Small intestine (tissue), 7 donors: ENCODE data around the gene FSIP1. TPM values are rescaled to one million over a fixed set of nuclear protein-coding genes. Genes with fewer than 3 reads are reported as not detected.
A peak's percentile ranks its signal among the peaks of the same experiment; 100 is the strongest.

ENCODE experiments used
- DNase-seq, 2 donors: peaks; one replicate each; pipeline versions ENCODE4 v3.0.0 to v3.0.0-alpha.2; 2013
- FAIRE-seq: peaks from 2 replicates; lab custom pipeline; 2012; peaks lifted over from hg19 to GRCh38; lab: Jason Lieb, UNC
- H3K27ac ChIP-seq, 3 donors: one replicate each; pipeline ENCODE4 v1.5.1; 2013; ENCODE audit warnings: low read length in 2 of 3, mild to moderate bottlenecking in 2 of 3, control low read depth in 1 of 3, inconsistent platforms in 1 of 3, low read depth in 1 of 3, moderate library complexity in 1 of 3
- H3K27me3 ChIP-seq, 3 donors: one replicate each; pipeline ENCODE4 v1.6.1; 2013; ENCODE audit warnings: low read length in 3 of 3, inconsistent platforms in 1 of 3; ENCODE audit not compliant: control insufficient read depth in 3 of 3, insufficient read depth in 3 of 3
- H3K36me3 ChIP-seq, 3 donors: one replicate each; pipeline ENCODE4 v1.6.1; 2013; ENCODE audit warnings: low read length in 3 of 3, inconsistent platforms in 1 of 3, low read depth in 1 of 3, mild to moderate bottlenecking in 1 of 3, moderate library complexity in 1 of 3; ENCODE audit not compliant: control insufficient read depth in 3 of 3, insufficient read depth in 2 of 3
- H3K4me1 ChIP-seq, 3 donors: one replicate each; pipeline ENCODE4 v1.6.1; 2013; ENCODE audit warnings: low read length in 2 of 3, inconsistent platforms in 1 of 3, low read depth in 1 of 3, mild to moderate bottlenecking in 1 of 3, moderate library complexity in 1 of 3; ENCODE audit not compliant: control insufficient read depth in 3 of 3, insufficient read depth in 2 of 3
- H3K4me3 ChIP-seq, 3 donors: one replicate each; pipeline ENCODE4 v1.5.1; 2013; ENCODE audit warnings: low read length in 3 of 3, control low read depth in 1 of 3, inconsistent platforms in 1 of 3, low read depth in 1 of 3, mild to moderate bottlenecking in 1 of 3, moderate library complexity in 1 of 3
- H3K9me3 ChIP-seq, 2 donors: one replicate each; pipeline ENCODE4 v1.6.1; 2013; ENCODE audit warnings: low read depth in 1 of 2, low read length in 1 of 2; ENCODE audit not compliant: control insufficient read depth in 2 of 2, insufficient read depth in 1 of 2
- WGBS, 3 donors: extraction: QIAGEN DNeasy Blood & Tissue Kit; methylation state at CpG; one replicate each; pipeline ENCODE4 v1.1.7; 2013; 5-methylcytosine and 5-hydroxymethylcytosine counted together
- polyA plus RNA-seq, 4 donors: library from polyadenylated mRNA; stranded (reverse) in 3 of 4; unstranded in 1 of 4; fragments of 200-250 nt in 3 of 4; fragments of 120-200 nt in 1 of 4; gene quantifications; one replicate each; pipeline versions ENCODE4 v1.2.1 to v1.2.3, GENCODE V29; 2013
- donor health status: healthy with polysubstance abuse.
- donor health status: control.
- donor health status: control.
- donor health status: Bipolar disorder and iron deficiency.
- donor health status: healthy.

The FSIP1 gene
- polyA plus RNA-seq, 4 donors = 0.12 to 0.72 TPM; not detected in 2

GRCh38 chr15:39745415-39745814 is 37.2 kb downstream of the FSIP1 start:
- H3K27ac ChIP-seq = no peak overlapping the region
- peak in 1 of 2 donors; percentile 30 for DNase-seq
- no peak for FAIRE-seq
- H3K27me3 ChIP-seq = no peaks in the 10 kb centered on the region
- H3K4me3 ChIP-seq = no peak overlapping the region
- WGBS, 3 donors = 23 to 42% (median 31%) methylated on average over 2 of the region's 2 CpGs
- H3K36me3 ChIP-seq = no peaks in the 10 kb centered on the region
- no peaks in the 10 kb centered on the region for H3K4me1 ChIP-seq
- no peaks in the 10 kb centered on the region for H3K9me3 ChIP-seq

- FAIRE-seq (no peak), DNase-seq (no peak)
- Histone ChIP-seq H3K36me3 (no peaks in the 10 kb centered on the region), H3K27ac (no peak overlapping the region), H3K27me3 (no peaks in the 10 kb centered on the region), H3K4me3 (no peak overlapping the region), H3K9me3 (no peaks in the 10 kb centered on the region), H3K4me1 (no peaks in the 10 kb centered on the region)
- 78 to 88% (median 81%) methylated on average over 7 of the region's 7 CpGs for WGBS, 3 donors
Measured at GRCh38 chr15:39744334-39745103, 38.1 kb downstream of the FSIP1 start.

- no peaks in the 10 kb centered on the region for H3K27me3 ChIP-seq
- no peak overlapping the region for H3K27ac ChIP-seq
- H3K4me1 ChIP-seq = no peaks in the 10 kb centered on the region
- no peaks in the 10 kb centered on the region for H3K9me3 ChIP-seq
- no peak for DNase-seq
- H3K4me3 ChIP-seq = no peak overlapping the region
- WGBS, 3 donors = 31 to 32% (median 32%) methylated on average over 2 of the region's 2 CpGs
- no peaks in the 10 kb centered on the region for H3K36me3 ChIP-seq
- FAIRE-seq = no peak
Measured at GRCh38 chr15:39743611-39744010, 39.0 kb downstream of the FSIP1 start.

- H3K4me1 ChIP-seq = no peaks in the 10 kb centered on the region
- H3K9me3 ChIP-seq = no peaks in the 10 kb centered on the region
- DNase-seq = no peak
- no peaks in the 10 kb centered on the region for H3K36me3 ChIP-seq
- no peaks in the 10 kb centered on the region for H3K27me3 ChIP-seq
- FAIRE-seq = no peak
- H3K4me3 ChIP-seq = no peak overlapping the region
- no peak overlapping the region for H3K27ac ChIP-seq
Measured at GRCh38 chr15:39741258-39741657, 41.4 kb downstream of the FSIP1 start.

GRCh38 chr15:39738998-39739397 is 43.6 kb downstream of the FSIP1 start:
- no peak for FAIRE-seq
- Histone ChIP-seq H3K9me3 (no peaks in the 10 kb centered on the region), H3K4me3 (no peak overlapping the region), H3K27me3 (no peaks in the 10 kb centered on the region), H3K4me1 (no peaks in the 10 kb centered on the region), H3K27ac (no peak overlapping the region), H3K36me3 (no peaks in the 10 kb centered on the region)
- 88 to 96% (median 91%) methylated on average over 3 of the region's 3 CpGs for WGBS, 3 donors
- no peak for DNase-seq

- Histone ChIP-seq H3K4me3 (no peak overlapping the region), H3K36me3 (no peaks in the 10 kb centered on the region), H3K27ac (no peak overlapping the region), H3K9me3 (no peaks in the 10 kb centered on the region), H3K27me3 (peaks cover 0 to 2% (median 0%) of the 10 kb centered on the region in 3 donors), H3K4me1 (no peaks in the 10 kb centered on the region)
- DNase-seq (no peak), FAIRE-seq (no peak)
- 48 to 72% (median 54%) methylated on average over 4 of the region's 4 CpGs for WGBS, 3 donors
Measured at GRCh38 chr15:39737196-39737550, 45.5 kb downstream of the FSIP1 start.

- Histone ChIP-seq H3K4me3 (no peak overlapping the region), H3K36me3 (no peaks in the 10 kb centered on the region), H3K27ac (no peak overlapping the region), H3K4me1 (no peaks in the 10 kb centered on the region), H3K9me3 (no peaks in the 10 kb centered on the region), H3K27me3 (peaks cover 0 to 2% (median 0%) of the 10 kb centered on the region in 3 donors)
- 78 to 82% (median 79%) methylated on average over 6 of the region's 6 CpGs for WGBS, 3 donors
- no peak for DNase-seq
- FAIRE-seq = no peak
Measured at GRCh38 chr15:39736412-39737195, 46.0 kb downstream of the FSIP1 start.

- FAIRE-seq = no peak
- peaks cover 0 to 2% (median 0%) of the 10 kb centered on the region in 3 donors for H3K27me3 ChIP-seq
- H3K9me3 ChIP-seq = no peaks in the 10 kb centered on the region
- WGBS, 3 donors = 93 to 96% (median 95%) methylated on average over 4 of the region's 4 CpGs
- DNase-seq = no peak
- H3K27ac ChIP-seq = no peak overlapping the region
- H3K36me3 ChIP-seq = no peaks in the 10 kb centered on the region
- no peak overlapping the region for H3K4me3 ChIP-seq
- H3K4me1 ChIP-seq = no peaks in the 10 kb centered on the region
Measured at GRCh38 chr15:39735120-39735717, 47.4 kb downstream of the FSIP1 start.
